Activated B cell treated with CpG ODN at 0.5 μM for 24 hours (primary cell): ENCODE measurements around the gene ABAT. TPM values are rescaled to one million over a fixed set of nuclear protein-coding genes. Genes with fewer than 3 reads are reported as not detected.

Experiments used
- ATAC-seq: fragments of 200-7000 bp; cut with Tn5 transposase; one replicate; pipeline ENCODE4 v1.10.0; 2021; ENCODE audit warnings: low read depth, mild to moderate bottlenecking, moderate library complexity
- CTCF ChIA-PET: fragments of 350-600 bp; sonication (Branson Sonifier 250); formaldehyde crosslinking; loops from one replicate; lab custom pipeline; 2021; ENCODE audit warnings: antibody characterized with exemption; lab: Charles Lee
- POLR2A ChIA-PET: fragments of 350-600 bp; sonication (Branson Sonifier 250); formaldehyde crosslinking; loops from one replicate; lab custom pipeline; 2021; ENCODE audit warnings: antibody characterized with exemption; lab: Charles Lee
- DNase-seq: peaks from one replicate; pipeline ENCODE4 v3.0.0; 2022
- H3K27ac Mint-ChIP-seq: one replicate; pipeline ENCODE4 v1.8.0; 2020; ENCODE audit warnings: mixed read lengths
- H3K27me3 Mint-ChIP-seq: one replicate; pipeline ENCODE4 v1.8.0; 2021; ENCODE audit warnings: mixed read lengths
- H3K36me3 Mint-ChIP-seq: one replicate; pipeline ENCODE4 v1.8.0; 2021; ENCODE audit warnings: low read depth, mixed read lengths
- H3K4me1 Mint-ChIP-seq: one replicate; pipeline ENCODE4 v1.8.0; 2021; ENCODE audit warnings: mixed read lengths
- H3K4me3 Mint-ChIP-seq: one replicate; pipeline ENCODE4 v1.8.0; 2020; ENCODE audit warnings: mild to moderate bottlenecking, mixed read lengths
- H3K9me3 Mint-ChIP-seq: one replicate; pipeline ENCODE4 v1.8.0; 2020; ENCODE audit warnings: mixed read lengths
- CTCF ChIP-seq: fragments of 200-600 bp; IDR thresholded peaks from one replicate; pipeline ENCODE4 v1.8.0; 2022; ENCODE audit warnings: antibody characterized with exemption, mild to moderate bottlenecking
- intact Hi-C: fragments of 100-400 bp; cut with micrococcal nuclease; formaldehyde crosslinking; loops from one replicate; pipeline ENCODE4 v1.15.1; 2024
- total RNA-seq: library from RNA; stranded (reverse); gene quantifications from 2 replicates; pipeline ENCODE4 v1.2.3, GENCODE V29; 2022

ABAT gene
- total RNA-seq, 1 donor from 2014 or later = 13.2 TPM

- no peak for ATAC-seq
- intact Hi-C loops = no loop called here
- no peak for TF ChIP-seq CTCF
- H3K36me3 Mint-ChIP-seq = peaks cover 71% of the 10 kb centered on the region
- H3K27me3 Mint-ChIP-seq = no peaks in the 10 kb centered on the region
- no peak for DNase-seq
- no peak overlapping the region for H3K27ac Mint-ChIP-seq
- ChIA-PET POLR2A (no interaction called here), CTCF (no interaction called here)
- H3K4me3 Mint-ChIP-seq = no peak overlapping the region
- no peaks in the 10 kb centered on the region for H3K9me3 Mint-ChIP-seq
- peaks cover 5% of the 10 kb centered on the region for H3K4me1 Mint-ChIP-seq
Measured at GRCh38 chr16:8804313-8804712, 129.9 kb downstream of the ABAT start.

- Mint-ChIP-seq H3K27ac (no peak overlapping the region), H3K4me3 (no peak overlapping the region), H3K36me3 (peaks cover 89% of the 10 kb centered on the region), H3K27me3 (no peaks in the 10 kb centered on the region), H3K9me3 (no peaks in the 10 kb centered on the region), H3K4me1 (no peaks in the 10 kb centered on the region)
- intact Hi-C loops = no loop called here
- TF ChIP-seq CTCF = no peak
- ChIA-PET POLR2A (no interaction called here), CTCF (no interaction called here)
- ATAC-seq (no peak), DNase-seq (no peak)
Measured at GRCh38 chr16:8806272-8806983, 132.0 kb downstream of the ABAT start.

DNA sequence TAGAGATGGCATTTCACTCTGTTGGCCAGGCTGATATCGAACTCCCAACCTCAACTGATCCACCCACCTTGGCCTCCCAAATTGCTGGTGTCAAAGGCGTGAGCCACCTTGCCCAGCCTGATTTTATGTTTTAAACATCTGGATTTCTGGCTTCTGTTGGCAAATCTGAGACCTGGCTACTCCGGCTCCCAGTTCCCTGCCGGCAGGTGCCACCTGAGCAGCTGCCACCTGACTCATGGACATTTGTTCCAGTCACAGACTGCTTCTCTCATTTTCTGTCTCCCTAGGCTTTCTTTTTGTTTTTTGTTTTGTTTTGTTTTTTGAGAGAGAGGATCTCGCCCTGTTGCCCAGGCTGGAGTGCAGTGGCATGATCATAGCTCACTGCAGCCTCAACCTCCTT lies 132.8 kb downstream of the ABAT start:
- POLR2A ChIA-PET = no interaction called here
- intact Hi-C loops = no loop called here
- Mint-ChIP-seq H3K9me3 (no peaks in the 10 kb centered on the region), H3K27ac (no peak overlapping the region), H3K4me3 (no peak overlapping the region), H3K27me3 (no peaks in the 10 kb centered on the region), H3K4me1 (no peaks in the 10 kb centered on the region), H3K36me3 (peaks cover 90% of the 10 kb centered on the region)
- no peak for TF ChIP-seq CTCF
- DNase-seq = no peak
- ATAC-seq = no peak
- CTCF ChIA-PET = no interaction called here

DNA sequence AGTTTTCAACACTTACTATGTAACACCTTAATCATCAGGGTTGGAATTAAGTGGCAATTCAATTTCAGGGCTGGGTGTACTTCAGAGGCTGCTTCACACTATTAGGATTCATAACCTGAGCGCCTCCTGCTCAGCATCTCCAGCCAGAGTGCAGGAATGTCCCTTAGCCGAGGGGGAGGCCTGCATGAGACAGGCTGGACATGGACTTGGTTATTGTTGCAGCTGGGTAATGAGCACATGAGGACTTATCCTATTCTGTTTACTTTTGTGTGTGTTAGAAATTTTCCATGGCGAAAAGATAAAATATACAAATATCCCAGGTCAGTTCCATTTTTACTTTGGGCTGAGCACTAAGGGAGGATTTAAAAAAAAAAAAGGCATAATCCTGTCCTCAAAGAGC lies 133.6 kb downstream of the ABAT start:
- CTCF ChIA-PET = no interaction called here
- Mint-ChIP-seq H3K9me3 (no peaks in the 10 kb centered on the region), H3K27ac (no peak overlapping the region), H3K27me3 (no peaks in the 10 kb centered on the region), H3K36me3 (peaks cover 90% of the 10 kb centered on the region), H3K4me3 (no peak overlapping the region), H3K4me1 (no peaks in the 10 kb centered on the region)
- ATAC-seq = no peak
- POLR2A ChIA-PET = no interaction called here
- TF ChIP-seq CTCF = no peak
- DNase-seq = no peak
- intact Hi-C loops = no loop called here

DNA sequence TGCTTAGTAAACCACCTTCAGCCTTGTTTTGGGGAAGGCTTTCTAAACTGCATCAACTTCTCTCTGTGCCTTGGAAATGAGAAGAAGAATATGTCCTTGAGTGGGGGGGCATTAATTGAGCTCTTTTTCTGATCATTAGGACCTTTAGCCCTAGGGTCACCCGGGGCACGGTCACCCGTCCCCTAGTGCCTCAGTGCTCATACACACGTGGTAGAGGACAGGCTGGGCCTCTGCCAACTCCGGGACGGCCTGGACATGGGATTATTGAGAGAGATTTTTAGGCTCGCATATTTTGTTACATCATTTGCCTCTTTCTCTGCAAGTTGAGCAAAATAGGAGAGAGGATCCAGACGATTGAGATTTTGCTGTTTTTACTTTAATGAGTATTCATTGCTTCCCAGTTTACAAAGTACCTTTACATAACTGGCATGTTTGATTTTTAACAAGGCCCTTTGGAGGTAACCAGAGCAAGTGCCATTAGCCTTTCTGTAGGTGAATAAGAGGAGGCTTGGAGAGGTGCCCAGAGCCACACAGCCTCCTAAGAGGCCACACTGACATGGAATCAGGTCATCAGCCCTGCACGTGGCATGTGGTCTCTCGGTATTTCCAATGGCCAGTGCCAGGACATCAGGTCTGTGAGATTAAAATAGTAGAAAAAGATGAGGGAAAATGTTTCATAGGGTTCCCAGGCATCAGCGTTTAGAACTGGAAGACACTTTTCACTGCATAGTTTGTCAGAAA lies 134.4 kb downstream of the ABAT start:
- H3K4me1 Mint-ChIP-seq = no peaks in the 10 kb centered on the region
- CTCF ChIA-PET = no interaction called here
- intact Hi-C loops = no loop called here

More for the DNA sequence above, 134.4 kb downstream of the ABAT start:
- DNase-seq (no peak), ATAC-seq (no peak)
- Mint-ChIP-seq H3K27me3 (no peaks in the 10 kb centered on the region), H3K27ac (no peak overlapping the region), H3K9me3 (no peaks in the 10 kb centered on the region), H3K4me3 (no peak overlapping the region), H3K36me3 (peaks cover 93% of the 10 kb centered on the region)
- POLR2A ChIA-PET = no interaction called here
- no peak for TF ChIP-seq CTCF
